ENCODE results near the gene BLOC1S1.

The BLOC1S1 gene

DNA sequence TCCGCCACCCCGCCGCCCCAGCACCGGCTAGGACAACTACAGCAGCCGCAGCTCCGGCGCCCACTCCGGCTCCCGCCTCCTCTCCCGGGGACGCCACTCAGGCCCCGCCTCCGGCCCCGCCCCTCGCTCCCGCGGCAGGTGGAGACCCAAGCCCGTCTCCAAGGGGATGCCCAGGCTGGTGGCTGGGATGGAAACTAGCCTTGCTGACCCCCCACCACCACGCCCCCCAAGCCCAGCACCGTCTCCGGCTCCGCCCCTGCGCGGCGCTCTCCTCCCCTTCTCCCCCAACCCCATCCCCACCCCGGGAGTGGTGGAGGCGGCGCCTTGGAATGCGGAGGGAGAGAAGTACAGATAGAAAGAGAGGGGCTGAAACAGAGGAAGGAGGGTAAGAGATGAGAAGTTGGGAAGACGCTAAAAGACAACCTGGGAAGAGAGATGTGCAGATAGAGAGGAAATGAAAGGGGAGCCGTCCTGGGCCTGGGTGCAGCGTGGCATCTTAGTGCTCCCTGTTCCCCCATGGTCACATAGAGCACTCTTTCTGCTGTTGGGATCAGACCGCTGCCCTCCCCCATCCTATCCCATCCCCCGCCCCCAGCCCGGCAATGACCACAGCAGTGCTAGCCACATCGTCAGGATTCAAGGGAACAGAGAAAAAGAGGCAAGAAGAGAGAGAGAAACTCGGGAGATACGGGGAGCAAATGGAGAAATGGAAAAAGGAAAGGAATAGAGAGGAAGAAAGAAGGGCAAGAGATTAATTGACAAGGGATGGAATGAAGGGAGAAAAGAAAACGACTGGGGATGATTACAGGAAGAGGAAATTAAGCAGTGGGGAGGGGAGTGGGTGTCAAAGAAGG lies 7.8 kb upstream of the BLOC1S1 start, which contains the start of gene ITGA7:
Gene ITGA7, minus strand, starts transcription at position 64 of the 854 bp plus-strand sequence. CDS start 222 bp downstream, outside the sequence.
- peak; percentile 41 to 85 for DNase-seq (ENCODE audit: low read depth in 1 of 2, low spot score in 1 of 2)
- in situ Hi-C loops (cut with HindIII; ENCODE audit: low pct_unique_long_range_greater_than_20kb, low sequenced_read_pairs): no loop called here
- no peak for TF ChIP-seq JUND (IDR thresholded peaks at IDR 0.05; ENCODE audit: low read depth)

DNA sequence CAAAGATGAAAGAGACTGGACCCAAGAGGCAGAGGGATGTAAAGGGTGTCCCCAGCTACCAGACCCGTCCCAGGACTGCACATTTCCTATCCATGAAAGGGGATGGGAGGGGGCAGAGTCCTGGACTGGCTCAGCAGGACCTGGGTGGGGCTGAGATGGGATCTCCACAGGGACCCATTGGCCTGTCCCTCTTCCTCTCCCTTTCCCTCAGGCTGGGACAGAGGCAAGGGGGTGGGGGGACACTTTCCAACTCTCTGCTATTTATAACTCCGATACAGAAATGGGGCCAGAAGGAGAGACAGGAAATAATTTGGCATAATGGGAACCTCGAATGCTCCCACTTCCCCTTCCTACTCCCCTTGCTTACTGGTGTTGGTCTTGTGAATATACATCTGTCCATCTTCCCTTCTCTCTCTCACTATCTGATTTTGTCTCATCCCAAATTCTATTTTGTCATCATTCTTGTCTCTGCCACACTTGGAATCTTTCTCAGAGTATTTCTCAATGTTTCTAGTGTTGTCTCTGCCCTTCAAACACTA lies 7.1 kb upstream of the BLOC1S1 start:
- in situ Hi-C loops (cut with HindIII; ENCODE audit: low pct_unique_long_range_greater_than_20kb, low sequenced_read_pairs): no loop called here
- no peak for TF ChIP-seq JUND (IDR thresholded peaks at IDR 0.05; ENCODE audit: low read depth)
- no peak for DNase-seq (ENCODE audit: low read depth in 1 of 2, low spot score in 1 of 2)

DNA sequence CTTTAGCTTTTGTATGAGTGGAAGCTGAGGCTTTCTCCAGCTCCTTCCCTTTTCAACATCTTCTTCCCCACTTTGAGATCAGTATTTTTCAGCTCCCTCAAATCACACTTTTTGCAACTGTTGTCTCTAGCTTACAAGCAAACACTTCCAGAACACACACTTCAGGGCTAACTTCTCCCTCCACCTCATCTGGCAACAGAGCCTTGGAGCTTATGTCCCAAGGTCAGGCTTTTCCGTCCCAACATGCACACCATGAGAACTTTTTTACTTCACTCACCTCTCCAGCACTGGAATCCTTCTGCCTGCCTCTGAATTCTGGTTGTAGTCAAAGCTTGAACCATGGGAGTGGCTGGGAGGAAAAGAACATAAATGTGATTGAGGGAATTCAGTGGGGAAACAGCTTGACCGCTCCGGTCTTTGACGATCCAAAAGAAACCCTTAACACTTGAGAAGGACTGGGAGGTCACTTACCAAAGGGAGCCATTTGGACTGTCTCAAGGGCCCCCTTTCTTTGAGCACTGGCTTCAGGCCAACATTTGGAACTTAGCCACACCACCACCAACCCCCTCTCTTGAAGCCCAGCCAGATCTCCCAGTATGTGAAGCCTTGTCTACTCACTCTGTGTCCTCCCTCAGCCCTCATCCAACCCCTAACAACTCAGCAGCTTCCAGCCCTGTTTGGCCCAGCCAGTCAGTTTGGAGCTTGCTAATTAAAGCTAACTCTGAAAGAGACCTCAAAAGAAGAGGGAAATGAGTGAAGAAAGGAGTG lies 3.9 kb upstream of the BLOC1S1 start:
- in situ Hi-C loops (cut with HindIII; ENCODE audit: low pct_unique_long_range_greater_than_20kb, low sequenced_read_pairs): no loop called here
- DNase-seq (ENCODE audit: low read depth in 1 of 2, low spot score in 1 of 2): no peak
- no peak for TF ChIP-seq JUND (IDR thresholded peaks at IDR 0.05; ENCODE audit: low read depth)

DNA sequence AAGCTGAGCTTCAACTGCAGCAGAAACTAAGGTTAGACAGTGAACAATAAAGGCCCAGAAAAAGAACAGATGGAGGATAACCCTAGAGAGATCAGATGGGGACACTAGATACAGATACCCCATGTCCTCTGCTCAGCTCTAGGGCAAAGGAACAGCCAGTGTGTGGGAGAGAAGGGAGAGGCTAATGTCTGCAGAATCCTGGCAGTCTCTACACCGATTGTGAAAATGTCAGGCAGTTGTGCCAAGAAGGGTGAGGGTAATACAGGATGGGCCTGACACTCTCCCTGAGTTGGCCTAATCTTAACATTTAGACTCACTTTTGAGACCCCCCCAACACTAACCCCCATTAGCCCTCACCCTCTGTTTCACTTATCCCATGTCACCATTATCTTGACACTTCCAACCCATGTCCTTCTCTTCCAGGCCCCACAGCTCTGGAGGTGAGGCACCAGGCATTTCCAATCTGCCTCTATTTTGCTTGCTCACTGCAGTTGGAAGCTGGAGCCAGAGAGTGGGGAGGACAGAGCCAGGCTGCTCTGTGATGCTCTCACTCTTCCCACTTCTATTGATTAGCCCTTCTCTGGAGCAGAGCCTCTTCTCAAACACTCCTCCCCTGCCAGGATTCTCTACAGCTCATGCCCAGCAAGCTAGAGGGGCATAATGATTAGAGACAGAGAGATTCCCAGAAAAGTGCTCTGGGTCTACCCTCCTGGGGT lies 3.0 kb upstream of the BLOC1S1 start:
- TF ChIP-seq JUND (IDR thresholded peaks at IDR 0.05; ENCODE audit: low read depth): no peak
- in situ Hi-C loops (cut with HindIII; ENCODE audit: low pct_unique_long_range_greater_than_20kb, low sequenced_read_pairs): no loop called here

DNA sequence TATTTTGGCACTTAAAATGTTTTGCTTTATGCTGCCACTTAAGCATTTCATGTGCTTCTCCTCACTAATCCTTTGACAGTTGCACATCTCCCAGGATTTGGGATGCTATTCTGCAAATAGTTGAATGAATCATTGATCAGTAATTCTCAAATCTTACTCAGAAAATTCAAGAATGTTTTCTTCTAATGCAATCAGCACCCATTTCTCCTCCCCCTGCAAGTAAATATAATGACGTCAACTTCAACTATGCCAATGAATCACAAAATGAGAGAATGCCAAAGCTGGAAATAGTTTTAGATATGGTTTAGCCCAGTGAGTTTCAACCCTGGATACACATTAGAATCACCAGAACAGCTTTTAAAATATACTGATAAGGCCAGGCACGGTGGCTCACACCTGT lies 2.1 kb upstream of the BLOC1S1 start:
- TF ChIP-seq JUND (IDR thresholded peaks at IDR 0.05; ENCODE audit: low read depth): no peak
- no peak for DNase-seq (ENCODE audit: low read depth in 1 of 2, low spot score in 1 of 2)
- in situ Hi-C loops (cut with HindIII; ENCODE audit: low pct_unique_long_range_greater_than_20kb, low sequenced_read_pairs): no loop called here

More for the DNA sequence above, 3.0 kb upstream of the BLOC1S1 start:
- DNase-seq (ENCODE audit: low read depth in 1 of 2, low spot score in 1 of 2): no peak

DNA sequence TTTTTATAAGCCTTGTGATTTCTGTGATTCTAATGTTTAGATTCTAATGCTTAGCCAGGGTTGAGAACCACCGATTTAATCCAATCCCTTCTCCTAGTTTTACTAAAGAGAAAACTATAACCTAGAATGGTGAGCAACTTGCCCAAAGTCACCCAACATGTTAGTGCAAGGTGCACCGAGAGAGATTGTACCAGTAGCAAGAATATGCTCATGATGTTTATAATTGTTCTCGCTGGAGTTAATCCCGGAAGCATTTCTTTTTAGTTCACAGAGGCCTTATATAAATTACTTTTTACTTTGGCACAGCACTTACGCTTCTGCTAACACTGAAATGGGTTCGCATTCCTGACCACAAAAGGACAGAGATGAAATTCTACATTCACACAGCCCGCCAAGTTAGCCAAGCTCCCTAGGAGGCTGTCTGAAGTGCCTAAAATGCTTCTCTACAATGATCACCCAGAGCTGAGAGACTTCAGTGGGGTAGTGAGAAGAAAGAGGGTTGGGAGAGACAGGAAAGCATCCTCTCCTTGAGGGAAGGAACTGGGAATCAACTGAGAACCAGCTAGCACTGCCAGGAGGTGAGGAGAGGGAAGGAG lies 579 bp upstream of the BLOC1S1 start:
- in situ Hi-C loops (cut with HindIII; ENCODE audit: low pct_unique_long_range_greater_than_20kb, low sequenced_read_pairs): no loop called here
- no peak for TF ChIP-seq JUND (IDR thresholded peaks at IDR 0.05; ENCODE audit: low read depth)
- no peak for DNase-seq (ENCODE audit: low read depth in 1 of 2, low spot score in 1 of 2)

DNA sequence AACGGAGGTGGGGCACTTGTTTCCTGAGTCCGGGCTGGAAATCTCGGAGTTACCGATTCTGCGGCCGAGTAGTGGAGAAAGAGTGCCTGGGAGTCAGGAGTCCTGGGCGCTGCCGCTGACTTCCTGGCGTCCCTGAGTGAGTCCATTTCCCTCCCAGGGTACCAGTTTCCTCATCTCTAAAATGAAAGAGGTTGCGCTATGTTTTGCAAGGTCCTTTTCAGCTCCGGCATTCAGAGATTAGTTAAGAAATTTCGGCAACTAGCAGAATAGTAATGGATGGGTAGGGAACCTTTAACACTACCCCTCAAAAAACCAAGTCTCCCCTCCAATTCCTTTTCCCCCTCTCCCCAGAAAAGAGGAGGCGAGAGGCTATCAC lies 724 bp downstream of the BLOC1S1 start:
- no peak for TF ChIP-seq JUND (IDR thresholded peaks at IDR 0.05; ENCODE audit: low read depth)
- no peak for DNase-seq (ENCODE audit: low read depth in 1 of 2, low spot score in 1 of 2)
- in situ Hi-C loops (cut with HindIII; ENCODE audit: low pct_unique_long_range_greater_than_20kb, low sequenced_read_pairs): no loop called here

DNA sequence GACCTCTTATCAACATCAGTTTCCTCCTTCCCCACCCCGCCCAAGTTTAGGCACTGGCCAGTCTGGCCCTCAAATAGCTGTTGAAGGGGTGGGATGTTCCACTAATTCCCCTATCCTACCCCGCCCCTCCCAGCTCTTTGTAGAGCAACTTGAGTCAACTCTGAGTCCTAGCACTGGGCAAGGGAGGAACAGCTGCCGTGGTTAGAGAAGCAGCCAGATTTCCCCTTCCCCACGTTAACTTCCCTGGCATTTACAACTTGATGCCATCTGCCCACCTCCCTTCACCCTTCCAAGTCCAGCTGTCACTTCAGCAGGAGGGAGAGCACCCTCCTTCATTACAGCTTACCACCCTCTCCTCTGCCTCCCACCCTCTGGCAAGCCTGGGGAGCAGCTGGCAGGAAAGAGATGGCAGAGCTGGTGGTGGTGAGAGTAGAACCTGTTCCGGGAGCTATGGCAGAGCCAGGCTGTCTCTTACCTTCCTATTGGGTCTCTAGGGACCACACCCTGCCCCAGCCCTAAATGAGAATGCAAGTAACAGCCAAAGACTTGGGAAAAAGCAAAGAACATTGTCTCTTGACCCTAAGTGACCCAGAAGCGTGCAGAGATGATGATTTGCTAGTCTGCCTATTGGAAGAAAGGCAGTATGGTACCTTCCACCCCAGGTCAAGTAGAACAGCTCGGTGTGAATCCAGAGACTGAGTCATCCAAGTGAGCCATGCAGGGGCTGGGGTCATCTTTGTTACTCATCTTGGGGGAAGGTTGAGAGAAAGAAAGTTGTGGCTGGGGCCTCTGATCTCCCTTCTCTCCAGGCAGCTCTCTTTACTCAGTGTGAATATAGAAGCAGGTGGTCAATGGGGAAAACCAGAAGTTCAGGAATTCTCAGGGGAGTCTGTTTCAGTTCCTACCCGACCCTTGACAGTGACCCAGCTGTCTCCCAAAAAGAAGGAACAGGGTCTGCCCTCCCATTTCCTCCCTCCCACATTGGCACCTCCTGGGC lies 1.5 kb downstream of the BLOC1S1 start:
- no peak for DNase-seq (ENCODE audit: low read depth in 1 of 2, low spot score in 1 of 2)
- TF ChIP-seq JUND (IDR thresholded peaks at IDR 0.05; ENCODE audit: low read depth): no peak
- in situ Hi-C loops (cut with HindIII; ENCODE audit: low pct_unique_long_range_greater_than_20kb, low sequenced_read_pairs): no loop called here

DNA sequence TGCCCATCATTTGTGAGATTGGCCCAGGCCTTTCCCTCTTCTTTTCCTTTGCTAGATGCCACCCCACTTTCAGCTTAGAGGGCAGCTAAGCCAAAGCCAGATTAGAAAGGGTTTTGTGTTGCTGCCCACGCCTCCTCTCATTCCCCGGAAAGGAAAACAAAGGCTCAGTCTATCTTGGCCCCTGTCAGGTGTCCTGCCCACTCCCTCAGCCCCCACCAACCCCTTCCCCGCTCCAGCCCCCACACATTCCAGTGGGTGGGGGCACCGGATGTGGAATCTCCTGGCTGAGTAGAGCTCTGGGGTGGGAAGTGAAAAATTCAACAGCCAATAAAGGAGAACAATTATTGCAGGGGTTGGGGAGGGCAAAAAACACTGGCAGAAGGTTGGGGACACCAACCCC lies 2.2 kb downstream of the BLOC1S1 start:
- in situ Hi-C loops (cut with HindIII; ENCODE audit: low pct_unique_long_range_greater_than_20kb, low sequenced_read_pairs): no loop called here
- no peak for DNase-seq (ENCODE audit: low read depth in 1 of 2, low spot score in 1 of 2)
- no peak for TF ChIP-seq JUND (IDR thresholded peaks at IDR 0.05; ENCODE audit: low read depth)

DNA sequence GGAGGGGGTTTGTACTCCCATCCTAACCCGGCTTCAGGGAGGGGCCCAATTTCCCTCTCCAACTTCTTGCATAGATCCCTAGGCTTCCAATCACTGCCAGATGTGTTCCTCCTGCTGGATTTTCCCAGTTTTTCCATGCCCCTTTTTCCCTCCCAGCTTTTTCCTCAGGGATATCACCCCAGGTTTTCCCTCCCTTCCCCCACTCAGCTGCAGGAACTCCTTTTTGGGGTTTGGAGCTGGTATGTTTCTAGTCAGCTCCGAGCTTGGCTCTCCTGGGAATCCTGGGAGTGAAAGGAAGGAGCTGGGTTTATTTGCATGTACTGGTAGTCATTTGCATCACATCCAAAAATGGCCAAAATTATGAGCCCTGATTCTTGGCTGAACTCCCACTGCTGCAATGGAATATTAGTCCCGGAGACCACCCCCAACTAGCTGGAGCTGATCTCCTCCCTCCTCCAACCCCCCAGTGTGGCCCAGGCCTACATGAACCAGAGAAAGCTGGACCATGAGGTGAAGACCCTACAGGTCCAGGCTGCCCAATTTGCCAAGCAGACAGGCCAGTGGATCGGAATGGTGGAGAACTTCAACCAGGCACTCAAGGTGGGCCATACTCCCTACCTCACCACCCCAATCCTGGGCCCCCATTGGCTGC lies 2.9 kb downstream of the BLOC1S1 start:
- in situ Hi-C loops (cut with HindIII; ENCODE audit: low pct_unique_long_range_greater_than_20kb, low sequenced_read_pairs): no loop called here
- DNase-seq (ENCODE audit: low read depth in 1 of 2, low spot score in 1 of 2): no peak
- TF ChIP-seq JUND (IDR thresholded peaks at IDR 0.05; ENCODE audit: low read depth): no peak

DNA sequence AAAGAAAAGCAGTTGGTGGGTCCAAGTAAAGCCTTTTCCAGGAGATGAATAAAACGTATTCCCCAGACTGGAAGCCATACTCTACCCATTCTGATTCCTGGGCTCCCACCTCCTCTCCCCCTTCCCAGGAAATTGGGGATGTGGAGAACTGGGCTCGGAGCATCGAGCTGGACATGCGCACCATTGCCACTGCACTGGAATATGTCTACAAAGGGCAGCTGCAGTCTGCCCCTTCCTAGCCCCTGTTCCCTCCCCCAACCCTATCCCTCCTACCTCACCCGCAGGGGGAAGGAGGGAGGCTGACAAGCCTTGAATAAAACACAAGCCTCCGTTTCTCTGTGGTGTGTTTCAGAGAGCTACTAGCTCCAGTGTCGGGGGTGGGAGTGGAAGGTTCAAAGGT lies 3.5 kb downstream of the BLOC1S1 start:
- DNase-seq (ENCODE audit: low read depth in 1 of 2, low spot score in 1 of 2): no peak
- in situ Hi-C loops (cut with HindIII; ENCODE audit: low pct_unique_long_range_greater_than_20kb, low sequenced_read_pairs): no loop called here
- TF ChIP-seq JUND (IDR thresholded peaks at IDR 0.05; ENCODE audit: low read depth): no peak

Data from T47D (cell line).